ENCODE measurements around the gene PAFAH1B1.

Gene PAFAH1B1

DNA sequence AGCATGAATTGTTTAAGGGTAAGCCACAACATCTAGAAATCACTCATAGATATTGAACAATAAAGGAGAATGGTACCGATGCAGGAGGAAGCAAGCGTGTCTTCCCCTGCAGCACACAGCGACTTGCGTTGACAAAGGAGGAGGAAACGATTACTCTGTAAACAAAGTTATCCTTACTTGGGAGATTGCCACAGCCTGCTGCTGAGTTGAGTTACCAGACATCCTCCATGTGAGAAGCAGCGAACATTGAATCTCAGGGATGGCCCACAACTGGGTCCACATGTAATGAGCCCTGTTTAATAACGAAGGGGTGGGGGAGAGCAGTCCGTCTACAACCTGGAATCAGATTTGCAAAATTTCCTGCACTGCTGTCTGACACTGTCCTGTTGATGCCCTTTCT is 90.5 kb downstream of the PAFAH1B1 start:
- H3K36me3 ChIP-seq (ENCODE audit: insufficient read depth, low read length) = peaks cover 53% of the 10 kb centered on the region
- H3K4me3 ChIP-seq (ENCODE audit: low read length) = no peak overlapping the region

DNA sequence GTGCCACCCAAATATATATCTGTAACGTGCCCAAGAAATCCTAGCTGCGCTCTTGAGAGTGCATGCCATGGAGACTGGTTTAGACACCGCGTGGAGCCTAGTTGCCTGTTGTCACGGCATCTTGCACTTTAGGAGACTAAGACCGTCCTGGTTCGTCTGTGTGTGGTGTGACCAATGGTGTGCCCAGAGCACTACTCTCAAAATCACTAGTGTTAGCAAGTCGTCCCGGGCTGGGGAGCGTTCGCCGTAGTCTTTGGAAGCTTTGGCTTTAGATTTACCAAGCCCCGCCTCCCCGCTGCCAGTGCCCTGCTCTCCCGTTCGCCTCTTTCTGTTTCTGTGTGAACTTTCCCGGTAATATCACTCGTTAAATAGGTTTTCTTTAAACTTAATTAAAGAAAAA is 91.1 kb downstream of the PAFAH1B1 start:
- Histone ChIP-seq H3K9me3 (replicated peaks; ENCODE audit: low read length) (no peaks in the 10 kb centered on the region), H3K4me2 (ENCODE audit: low read length) (no peak overlapping the region), H3K36me3 (ENCODE audit: insufficient read depth, low read length) (peaks cover 49% of the 10 kb centered on the region), H3K9ac (ENCODE audit: low read depth, low read length) (no peak overlapping the region), H3K4me1 (ENCODE audit: control insufficient read depth, insufficient read depth, low read length) (peaks cover 12% of the 10 kb centered on the region), H3K4me3 (ENCODE audit: low read length) (no peak overlapping the region), H3K27me3 (ENCODE audit: control insufficient read depth, insufficient read depth, low read length) (no peaks in the 10 kb centered on the region)

More for the DNA sequence above, 90.5 kb downstream of the PAFAH1B1 start:
- H3K4me2 ChIP-seq (ENCODE audit: low read length) = no peak overlapping the region
- no peaks in the 10 kb centered on the region for H3K27me3 ChIP-seq (ENCODE audit: control insufficient read depth, insufficient read depth, low read length)
- H3K9ac ChIP-seq (ENCODE audit: low read depth, low read length) = no peak overlapping the region
- peaks cover 12% of the 10 kb centered on the region for H3K4me1 ChIP-seq (ENCODE audit: control insufficient read depth, insufficient read depth, low read length)
- no peaks in the 10 kb centered on the region for H3K9me3 ChIP-seq (replicated peaks; ENCODE audit: low read length)

DNA sequence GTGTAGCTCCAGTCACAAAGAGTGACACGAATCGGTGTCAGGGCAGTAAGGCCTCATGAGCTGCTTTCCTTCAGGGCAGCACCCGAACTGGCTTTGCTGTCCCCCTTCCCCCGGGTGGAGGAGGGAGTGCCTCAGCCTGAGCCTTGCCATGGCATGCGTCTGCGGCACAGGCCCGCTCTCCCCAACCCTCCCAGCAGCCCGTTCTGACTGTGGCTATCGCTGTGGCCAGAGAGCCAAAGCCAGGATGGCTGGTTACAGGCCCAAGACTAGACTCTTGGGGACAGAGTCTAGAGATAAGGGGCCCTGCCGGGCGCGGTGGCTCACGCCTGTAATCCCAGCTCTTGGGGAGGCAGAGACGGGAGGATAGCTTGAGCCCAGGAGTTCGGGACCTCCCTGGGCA is 92.2 kb downstream of the PAFAH1B1 start:
- Histone ChIP-seq H3K27me3 (ENCODE audit: control insufficient read depth, insufficient read depth, low read length) (no peaks in the 10 kb centered on the region), H3K36me3 (ENCODE audit: insufficient read depth, low read length) (peaks cover 42% of the 10 kb centered on the region), H3K4me3 (ENCODE audit: low read length) (no peak overlapping the region), H3K9me3 (replicated peaks; ENCODE audit: low read length) (no peaks in the 10 kb centered on the region), H3K9ac (ENCODE audit: low read depth, low read length) (no peak overlapping the region), H3K4me1 (ENCODE audit: control insufficient read depth, insufficient read depth, low read length) (peaks cover 12% of the 10 kb centered on the region), H3K4me2 (ENCODE audit: low read length) (no peak overlapping the region)

DNA sequence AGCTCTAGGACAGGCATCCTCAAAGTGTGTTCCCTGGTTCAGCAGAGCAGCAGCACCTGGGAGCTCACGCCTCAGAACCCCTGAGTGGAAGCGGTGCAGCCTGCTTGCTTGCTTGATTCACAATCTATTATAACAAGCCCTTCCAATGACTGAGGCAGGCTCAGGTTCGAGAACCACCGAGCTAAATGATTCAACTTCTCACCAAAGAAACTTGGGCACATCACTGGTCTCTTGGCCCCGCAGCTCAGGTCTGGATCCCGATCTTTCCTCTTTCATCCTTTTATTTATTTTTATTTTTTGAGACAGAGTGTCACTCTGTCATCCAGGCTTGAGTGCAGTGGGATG is 93.6 kb downstream of the PAFAH1B1 start:
- Histone ChIP-seq H3K9me3 (replicated peaks; ENCODE audit: low read length) (no peaks in the 10 kb centered on the region), H3K9ac (ENCODE audit: low read depth, low read length) (no peak overlapping the region), H3K4me2 (ENCODE audit: low read length) (no peak overlapping the region), H3K27me3 (ENCODE audit: control insufficient read depth, insufficient read depth, low read length) (no peaks in the 10 kb centered on the region), H3K36me3 (ENCODE audit: insufficient read depth, low read length) (peaks cover 32% of the 10 kb centered on the region), H3K4me1 (ENCODE audit: control insufficient read depth, insufficient read depth, low read length) (peaks cover 6% of the 10 kb centered on the region), H3K4me3 (ENCODE audit: low read length) (no peak overlapping the region)

DNA sequence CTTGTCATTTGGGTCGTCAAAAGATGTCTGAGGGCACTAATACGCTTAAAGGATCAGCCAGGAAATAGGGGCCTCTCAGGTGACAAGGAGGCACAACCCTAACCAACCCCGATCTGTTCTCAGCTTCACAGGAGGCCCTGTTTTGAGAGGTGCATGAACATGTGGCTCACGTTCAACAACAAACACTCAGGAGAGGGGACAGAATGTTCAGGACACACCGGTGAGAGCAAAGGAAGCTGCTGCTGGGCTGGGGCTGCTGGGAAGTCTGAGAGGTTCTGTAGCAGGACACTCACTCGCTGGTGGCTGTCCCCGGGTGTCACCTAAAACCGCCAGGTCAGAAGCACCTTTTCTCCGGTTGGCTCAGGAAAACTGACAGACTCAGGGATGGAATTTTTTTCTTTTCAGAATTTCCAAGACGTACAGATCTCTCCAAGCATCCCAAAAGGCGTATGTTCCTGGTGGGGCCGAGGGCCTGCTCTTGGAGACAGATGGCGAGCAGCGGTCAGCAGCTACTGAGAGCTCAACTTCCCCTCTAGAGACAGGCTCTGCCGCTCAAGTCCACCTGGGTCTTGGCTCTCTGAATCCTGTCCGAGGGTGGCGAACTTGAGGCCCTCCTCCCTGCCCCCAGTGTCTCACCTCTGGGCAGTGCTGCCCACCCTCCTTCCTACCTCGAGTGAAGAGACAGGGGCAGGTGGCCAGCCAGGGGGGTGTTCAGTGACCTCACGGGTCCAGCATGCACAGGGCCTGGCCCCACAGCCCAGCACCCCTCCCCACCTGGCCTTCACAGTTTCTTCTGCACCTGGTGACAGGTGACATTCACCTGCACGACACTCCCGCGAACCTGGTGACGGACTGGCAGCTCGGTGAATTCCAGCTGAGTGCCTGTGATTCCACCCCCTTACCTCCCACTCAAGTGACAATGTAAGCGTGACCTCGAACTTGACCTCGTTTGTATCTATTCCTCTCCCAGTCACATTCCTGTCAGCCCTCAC is 95.2 kb downstream of the PAFAH1B1 start:
- no peak overlapping the region for H3K4me3 ChIP-seq (ENCODE audit: low read length)
- H3K36me3 ChIP-seq (ENCODE audit: insufficient read depth, low read length) = peaks cover 17% of the 10 kb centered on the region

GRCh38 chr17:2689411-2690164 is 96.1 kb downstream of the PAFAH1B1 start:
- H3K4me1 ChIP-seq (ENCODE audit: control insufficient read depth, insufficient read depth, low read length) = peaks cover 5% of the 10 kb centered on the region
- H3K4me3 ChIP-seq (ENCODE audit: low read length) = no peak overlapping the region
- no peaks in the 10 kb centered on the region for H3K9me3 ChIP-seq (replicated peaks; ENCODE audit: low read length)
- no peak overlapping the region for H3K4me2 ChIP-seq (ENCODE audit: low read length)
- peaks cover 13% of the 10 kb centered on the region for H3K36me3 ChIP-seq (ENCODE audit: insufficient read depth, low read length)
- H3K27me3 ChIP-seq (ENCODE audit: control insufficient read depth, insufficient read depth, low read length) = no peaks in the 10 kb centered on the region
- H3K9ac ChIP-seq (ENCODE audit: low read depth, low read length) = no peak overlapping the region

More for the DNA sequence above, 95.2 kb downstream of the PAFAH1B1 start:
- Histone ChIP-seq H3K9me3 (replicated peaks; ENCODE audit: low read length) (no peaks in the 10 kb centered on the region), H3K9ac (ENCODE audit: low read depth, low read length) (no peak overlapping the region), H3K4me2 (ENCODE audit: low read length) (no peak overlapping the region), H3K27me3 (ENCODE audit: control insufficient read depth, insufficient read depth, low read length) (no peaks in the 10 kb centered on the region), H3K4me1 (ENCODE audit: control insufficient read depth, insufficient read depth, low read length) (peaks cover 5% of the 10 kb centered on the region)

GRCh38 chr17:2690165-2691068 is 97.0 kb downstream of the PAFAH1B1 start:
- H3K27me3 ChIP-seq (ENCODE audit: control insufficient read depth, insufficient read depth, low read length) = no peaks in the 10 kb centered on the region
- no peak overlapping the region for H3K9ac ChIP-seq (ENCODE audit: low read depth, low read length)
- H3K4me3 ChIP-seq (ENCODE audit: low read length) = no peak overlapping the region
- H3K36me3 ChIP-seq (ENCODE audit: insufficient read depth, low read length) = peaks cover 14% of the 10 kb centered on the region
- no peak overlapping the region for H3K4me2 ChIP-seq (ENCODE audit: low read length)
- H3K4me1 ChIP-seq (ENCODE audit: control insufficient read depth, insufficient read depth, low read length) = peaks cover 5% of the 10 kb centered on the region
- H3K9me3 ChIP-seq (replicated peaks; ENCODE audit: low read length) = no peaks in the 10 kb centered on the region

DNA sequence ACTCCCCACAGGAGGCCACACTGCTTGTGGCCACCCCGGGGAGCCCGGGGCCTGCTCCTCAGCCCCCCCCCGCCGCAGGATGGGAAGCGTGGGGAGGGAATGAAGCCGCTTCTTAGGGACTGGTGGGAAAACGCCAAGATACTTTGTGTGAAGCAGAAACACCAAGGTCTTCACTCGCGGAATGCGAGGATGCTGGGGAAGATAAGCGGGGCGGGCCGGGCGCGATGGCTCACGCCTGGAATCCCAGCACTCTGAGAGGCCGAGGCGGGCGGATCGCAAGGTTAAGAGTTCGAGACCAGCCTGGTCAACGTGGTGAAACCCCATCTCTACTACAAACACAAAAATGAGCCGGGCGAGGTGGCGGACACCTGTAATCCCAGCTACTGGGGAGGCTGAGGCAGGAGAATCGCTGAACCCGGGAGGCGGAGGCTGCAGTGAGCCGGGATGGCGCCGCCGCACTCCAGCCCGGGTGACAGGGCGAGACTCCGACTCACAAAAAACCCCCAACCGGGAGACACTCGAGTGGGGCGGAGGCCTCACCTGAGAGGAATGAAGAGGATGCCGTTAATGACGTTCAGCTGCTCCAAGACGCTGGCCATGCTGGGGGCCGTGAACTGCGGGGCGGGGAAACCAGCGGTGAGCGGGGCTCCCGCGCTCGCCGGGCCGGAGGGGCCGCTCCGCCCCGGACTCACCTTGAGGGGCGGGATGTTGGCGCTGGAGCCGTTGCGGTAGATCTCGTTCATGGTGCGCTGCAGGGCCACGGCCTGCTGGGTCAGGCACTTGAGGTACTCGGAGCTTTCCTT is 97.8 kb downstream of the PAFAH1B1 start:
- H3K4me2 ChIP-seq (ENCODE audit: low read length) = no peak overlapping the region
- no peaks in the 10 kb centered on the region for H3K27me3 ChIP-seq (ENCODE audit: control insufficient read depth, insufficient read depth, low read length)
- peaks cover 5% of the 10 kb centered on the region for H3K4me1 ChIP-seq (ENCODE audit: control insufficient read depth, insufficient read depth, low read length)
- H3K9ac ChIP-seq (ENCODE audit: low read depth, low read length) = no peak overlapping the region
- H3K9me3 ChIP-seq (replicated peaks; ENCODE audit: low read length) = no peaks in the 10 kb centered on the region
- no peak overlapping the region for H3K4me3 ChIP-seq (ENCODE audit: low read length)
- H3K36me3 ChIP-seq (ENCODE audit: insufficient read depth, low read length) = peaks cover 23% of the 10 kb centered on the region

GRCh38 chr17:2691965-2692780 is 98.7 kb downstream of the PAFAH1B1 start:
- Histone ChIP-seq H3K36me3 (ENCODE audit: insufficient read depth, low read length) (peaks cover 29% of the 10 kb centered on the region), H3K27me3 (ENCODE audit: control insufficient read depth, insufficient read depth, low read length) (no peaks in the 10 kb centered on the region), H3K9ac (ENCODE audit: low read depth, low read length) (no peak overlapping the region), H3K4me1 (ENCODE audit: control insufficient read depth, insufficient read depth, low read length) (no peaks in the 10 kb centered on the region), H3K4me2 (ENCODE audit: low read length) (no peak overlapping the region), H3K4me3 (ENCODE audit: low read length) (no peak overlapping the region), H3K9me3 (replicated peaks; ENCODE audit: low read length) (no peaks in the 10 kb centered on the region)

DNA sequence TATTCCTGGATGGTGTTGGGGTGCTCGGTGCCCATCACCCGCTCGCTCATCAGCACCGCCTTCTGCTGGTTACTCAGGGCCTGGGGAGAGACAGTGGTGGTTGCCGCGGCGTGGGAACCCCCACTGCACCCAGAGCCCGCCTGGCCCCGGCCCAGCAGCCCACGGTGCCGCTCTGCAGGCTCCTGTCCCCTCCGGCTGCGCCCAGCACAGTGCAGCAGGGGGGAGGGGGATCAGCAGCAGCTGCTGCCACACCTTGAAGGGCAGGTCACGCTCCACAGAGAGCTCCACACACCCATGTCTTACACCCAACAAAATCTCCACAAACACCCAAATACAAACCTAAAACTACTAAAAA is 99.3 kb downstream of the PAFAH1B1 start:
- Histone ChIP-seq H3K4me3 (ENCODE audit: low read length) (no peak overlapping the region), H3K4me1 (ENCODE audit: control insufficient read depth, insufficient read depth, low read length) (no peaks in the 10 kb centered on the region), H3K9ac (ENCODE audit: low read depth, low read length) (no peak overlapping the region)

More for the DNA sequence above, 99.3 kb downstream of the PAFAH1B1 start:
- no peaks in the 10 kb centered on the region for H3K9me3 ChIP-seq (replicated peaks; ENCODE audit: low read length)
- no peak overlapping the region for H3K4me2 ChIP-seq (ENCODE audit: low read length)
- H3K36me3 ChIP-seq (ENCODE audit: insufficient read depth, low read length) = peaks cover 30% of the 10 kb centered on the region
- no peaks in the 10 kb centered on the region for H3K27me3 ChIP-seq (ENCODE audit: control insufficient read depth, insufficient read depth, low read length)
